ENCODE measurements around the gene MIP. TPM values are rescaled to one million over a fixed set of nuclear protein-coding genes. Genes with fewer than 3 reads are reported as not detected.
"Not testable (repeated sequence)": the region's sequence is repeated elsewhere in the genome, so short reads cannot be mapped to it uniquely, and the experiment has no call there.

The MIP gene
- total and polyA plus RNA-seq, 2 experiments from 2014 or later, result 0.29 TPM; not detected in 1

DNA sequence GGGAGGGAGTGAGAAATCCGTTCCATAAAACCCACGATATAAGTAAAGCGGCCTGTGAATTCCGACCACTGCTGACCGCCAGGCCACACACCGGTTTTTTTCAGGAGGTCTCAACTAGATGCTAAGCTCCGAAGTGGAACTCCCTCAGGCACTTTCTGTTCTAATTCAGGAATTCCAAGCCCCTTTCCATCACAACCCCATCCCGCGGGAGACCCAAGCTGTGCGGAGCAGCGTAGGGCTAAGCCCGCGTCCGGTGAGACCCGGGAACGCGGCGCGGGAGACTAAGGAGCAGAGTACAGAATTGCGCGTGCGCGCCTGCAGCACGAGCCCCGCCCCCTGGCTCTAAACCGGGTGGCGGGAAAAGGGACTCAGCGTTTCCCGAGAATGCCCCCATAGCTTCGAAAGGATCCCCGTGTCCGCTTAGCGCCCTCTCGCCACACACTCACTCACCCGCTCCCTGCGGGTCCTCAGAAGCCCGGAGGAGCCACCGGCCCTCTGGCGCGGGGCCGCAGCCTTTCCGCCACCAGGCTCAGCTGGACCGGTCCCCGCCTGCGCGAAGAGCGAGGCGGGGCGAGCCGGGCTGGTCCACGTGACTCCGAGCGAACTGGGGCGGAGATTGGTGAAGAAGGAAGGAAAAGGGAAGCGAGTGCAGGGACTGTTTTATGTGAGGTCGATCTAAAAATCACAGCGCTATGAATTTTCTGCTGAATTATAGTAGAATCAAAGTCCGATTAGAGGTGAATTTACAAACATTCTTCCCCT, 5.4 kb downstream of the MIP start, which contains the start of gene TIMELESS:
Gene TIMELESS, minus strand, starts transcription at position 567 of the 762 bp plus-strand sequence. CDS start 15,256 bp downstream, outside the sequence.
- H3K27ac Mint-ChIP-seq, result peak within 1 kb of the TSS; percentile 98
- Histone ChIP-seq H4K20me1 (replicated peaks; ENCODE audit: insufficient read depth) (no peaks in the 10 kb centered on the region), H3F3A (replicated peaks; ENCODE audit: low read depth) (0 out of 2 replicates have a peak, but pooled peaks cover 4% of the 10 kb centered on the region), H3K27me3 (ENCODE audit: insufficient read depth) (no peaks in the 10 kb centered on the region), H2AFZ (peak within 1 kb of the TSS; percentile 89), H3K79me2 (replicated peaks; ENCODE audit: insufficient read depth) (peaks cover 29% of the 10 kb centered on the region), H3K27ac (ENCODE audit: low read depth) (peak within 1 kb of the TSS; percentile 95), H3K4me1 (ENCODE audit: insufficient read depth) (peaks cover 23% of the 10 kb centered on the region), H3K9me2 (ENCODE audit: insufficient read depth) (no peaks in the 10 kb centered on the region), H3K4me3 (peak within 1 kb of the TSS; percentile 61), H3K36me3 (ENCODE audit: insufficient read depth) (no peaks in the 10 kb centered on the region), H3K4me2 (peak within 1 kb of the TSS; percentile 78)
- H3K27me3 Mint-ChIP-seq (ENCODE audit: insufficient read depth, low read depth, poor library complexity), result peaks cover 15% of the 10 kb centered on the region
- DNase-seq (ENCODE audit: low spot score), result peak; percentile 96
- ATAC-seq, result peak; percentile 93
- peaks cover 50% of the 10 kb centered on the region for H3K4me1 Mint-ChIP-seq
- no peak for TF ChIP-seq STAT1 (IDR thresholded peaks at IDR 0.05; ENCODE audit: unreplicated experiment)
- peak; percentile 91 for TF ChIP-seq POLR2AphosphoS5 (IDR thresholded peaks at IDR 0.05; ENCODE audit: low read depth)
- H3K36me3 Mint-ChIP-seq (ENCODE audit: low read depth), result peaks cover 33% of the 10 kb centered on the region
- peak within 1 kb of the TSS; percentile 86 for H3K4me3 Mint-ChIP-seq
- peaks cover 16% of the 10 kb centered on the region for H3K9me3 Mint-ChIP-seq

DNA sequence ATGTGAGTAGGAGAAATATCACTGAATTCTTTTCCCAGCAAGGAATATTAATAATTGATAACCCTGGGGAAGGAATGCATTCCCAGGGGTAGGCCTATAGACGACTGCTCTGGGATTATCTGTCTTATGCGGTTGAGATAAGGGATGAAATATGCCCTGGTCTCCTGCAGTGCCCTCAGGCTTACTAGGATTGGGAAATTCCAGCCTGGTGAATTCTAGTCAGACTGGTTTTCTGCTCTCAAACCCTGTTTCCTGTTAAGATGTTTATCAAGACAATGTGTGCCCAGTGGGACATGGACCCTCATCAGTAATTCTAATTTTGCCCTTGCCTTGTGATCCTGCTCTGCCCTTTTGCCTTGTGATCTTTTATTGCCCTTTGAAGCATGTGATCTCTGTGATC, 11.2 kb downstream of the MIP start:
- not testable (repeated sequence) for H4K20me1 ChIP-seq (replicated peaks; ENCODE audit: insufficient read depth); H3K4me3 Mint-ChIP-seq; H3K4me2 ChIP-seq; H3F3A ChIP-seq (replicated peaks; ENCODE audit: low read depth); H3K9me2 ChIP-seq (ENCODE audit: insufficient read depth); ATAC-seq; H3K27me3 ChIP-seq (ENCODE audit: insufficient read depth); H2AFZ ChIP-seq; H3K4me3 ChIP-seq; H3K36me3 ChIP-seq (ENCODE audit: insufficient read depth)
- peak overlapping the region; percentile 88; the same call in 1 of the 2 replicates for H3K27ac ChIP-seq (ENCODE audit: low read depth)
- H3K27me3 Mint-ChIP-seq (ENCODE audit: insufficient read depth, low read depth, poor library complexity), result peaks cover 17% of the 10 kb centered on the region
- H3K79me2 ChIP-seq (replicated peaks; ENCODE audit: insufficient read depth), result peaks cover 74% of the 10 kb centered on the region
- peaks cover 44% of the 10 kb centered on the region for H3K9me3 Mint-ChIP-seq
- TF ChIP-seq ZNF462 (CRISPR knock-in tag; IDR thresholded peaks at IDR 0.05), result peak; percentile 48; the same call in 1 of the 2 replicates
- peak; percentile 52 for TF ChIP-seq CREB1 (CRISPR knock-in tag; IDR thresholded peaks at IDR 0.05; ENCODE audit: low read depth)
- TF ChIP-seq ZNF114 (CRISPR knock-in tag; IDR thresholded peaks at IDR 0.05), result peak; percentile 35; the same call in 1 of the 2 replicates
- peak; percentile 79 for TF ChIP-seq ZNF331 (CRISPR knock-in tag; IDR thresholded peaks at IDR 0.05; ENCODE audit: low read depth)
- DNase-seq (ENCODE audit: low spot score), result peak; percentile 70
- peak overlapping the region; percentile 54; the same call in 1 of the 2 replicates for H3K27ac Mint-ChIP-seq
- peaks cover 39% of the 10 kb centered on the region for H3K4me1 Mint-ChIP-seq
- peaks cover 11% of the 10 kb centered on the region for H3K4me1 ChIP-seq (ENCODE audit: insufficient read depth)
- H3K36me3 Mint-ChIP-seq (ENCODE audit: low read depth), result peaks cover 71% of the 10 kb centered on the region

All from GM23338 (cell line).